Effector memory CD8-positive, alpha-beta T cell (primary cell): ENCODE results near the gene TK1.

Source experiments
- ATAC-seq: fragments of 150-1000 bp; cut with Tn5 transposase; replicated peaks from 2 replicates; pipeline ENCODE4 v1.10.0; 2021; ENCODE audit warnings: mild to moderate bottlenecking, moderate library complexity
- DNase-seq, 3 experiments: peaks; one replicate each; pipeline ENCODE4 v3.0.0; 2021
- H3K27ac Mint-ChIP-seq, 2 donors: one replicate each; pipeline ENCODE4 v1.8.0; 2022; ENCODE audit warnings: mild to moderate bottlenecking in 2 of 2, mixed read lengths in 2 of 2, moderate library complexity in 2 of 2
- H3K27me3 Mint-ChIP-seq, 2 donors: one replicate each; pipeline ENCODE4 v1.8.0; 2022; ENCODE audit warnings: mixed read lengths in 2 of 2
- H3K36me3 Mint-ChIP-seq: one replicate; pipeline ENCODE4 v1.8.0; 2022; ENCODE audit warnings: mild to moderate bottlenecking, moderate library complexity, mixed read lengths; ENCODE audit not compliant: insufficient read depth
- H3K4me1 Mint-ChIP-seq, 2 donors: one replicate each; pipeline ENCODE4 v1.8.0; 2022; ENCODE audit warnings: low read depth in 2 of 2, mixed read lengths in 2 of 2
- H3K4me3 Mint-ChIP-seq, 2 donors: one replicate each; pipeline ENCODE4 v1.8.0; 2022; ENCODE audit warnings: mild to moderate bottlenecking in 2 of 2, mixed read lengths in 2 of 2, moderate library complexity in 2 of 2
- H3K9me3 Mint-ChIP-seq, 2 donors: one replicate each; pipeline ENCODE4 v1.8.0; 2022; ENCODE audit warnings: mixed read lengths in 2 of 2

Gene TK1

GRCh38 chr17:78134899-78135385 lies 51.9 kb downstream of the TK1 start:
- peaks cover 85% of the 10 kb centered on the region for H3K36me3 Mint-ChIP-seq
- peak overlapping the region; percentile 99 to 100 for H3K4me3 Mint-ChIP-seq
- H3K27me3 Mint-ChIP-seq: no peaks in the 10 kb centered on the region
- H3K4me1 Mint-ChIP-seq: peaks cover 59 to 71% of the 10 kb centered on the region in 2 donors
- ATAC-seq (no peak), DNase-seq (no peak)
- no peaks in the 10 kb centered on the region for H3K9me3 Mint-ChIP-seq
- peak overlapping the region in 1 of 2 donors; percentile 99 for H3K27ac Mint-ChIP-seq

DNA sequence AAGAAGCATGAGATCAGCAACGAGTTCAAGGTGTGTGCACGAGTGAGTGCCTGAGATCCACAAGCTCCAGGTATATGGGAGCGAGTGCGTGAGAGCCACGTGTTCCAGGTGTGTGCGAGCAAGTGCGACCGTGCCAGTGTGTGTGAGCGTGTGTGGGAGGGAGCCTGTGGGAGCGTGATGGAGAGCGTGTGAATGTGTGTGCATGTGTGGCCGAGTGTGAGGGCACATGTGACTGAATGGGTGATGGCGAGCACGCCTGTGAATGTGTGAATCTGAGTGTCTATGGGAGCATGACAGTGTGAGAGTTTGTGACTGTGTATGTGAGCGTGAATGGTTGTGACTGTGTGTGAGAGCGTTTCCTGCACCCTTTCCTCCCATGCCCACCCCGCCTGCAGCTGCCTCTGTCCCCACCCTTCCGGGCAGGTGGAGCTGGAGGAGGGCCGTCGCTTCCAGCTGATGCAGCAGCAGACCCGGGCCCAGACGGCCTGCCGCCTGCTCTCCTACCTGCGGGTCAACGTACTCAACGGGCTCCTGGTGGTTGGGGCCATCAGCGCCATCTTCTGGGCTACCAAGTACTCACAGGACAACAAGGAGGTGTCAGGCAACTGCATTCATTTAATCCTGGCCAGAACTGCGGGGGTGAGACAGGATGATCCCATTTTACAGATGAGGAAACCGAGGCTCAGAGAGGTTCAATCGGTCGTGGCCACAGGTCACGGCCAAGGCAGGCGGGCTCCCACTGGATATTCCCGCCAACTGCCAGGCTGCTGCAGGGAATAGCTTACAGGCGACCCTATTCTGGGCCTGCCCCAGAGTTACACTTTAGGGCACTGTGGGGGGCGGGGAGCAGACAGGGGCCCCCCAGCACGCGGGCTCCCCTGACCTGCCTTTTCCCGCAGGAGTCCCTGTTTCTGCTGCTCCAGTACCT lies 52.6 kb downstream of the TK1 start:
- Mint-ChIP-seq H3K4me1 (peaks cover 62 to 74% of the 10 kb centered on the region in 2 donors), H3K27ac (peak overlapping the region; percentile 60 to 99), H3K36me3 (peaks cover 90% of the 10 kb centered on the region), H3K27me3 (no peaks in the 10 kb centered on the region), H3K4me3 (peak overlapping the region; percentile 99 to 100), H3K9me3 (no peaks in the 10 kb centered on the region)
- DNase-seq (peak; percentile 73 to 77 (median 76)), ATAC-seq (peak; percentile 27)

GRCh38 chr17:78133179-78133951 lies 53.5 kb downstream of the TK1 start:
- Mint-ChIP-seq H3K27ac (peak overlapping the region; percentile 83 to 99), H3K4me1 (peaks cover 59 to 71% of the 10 kb centered on the region in 2 donors), H3K4me3 (peak overlapping the region; percentile 99 to 100), H3K36me3 (peaks cover 92% of the 10 kb centered on the region), H3K27me3 (no peaks in the 10 kb centered on the region), H3K9me3 (no peaks in the 10 kb centered on the region)
- DNase-seq (no peak), ATAC-seq (no peak)

DNA sequence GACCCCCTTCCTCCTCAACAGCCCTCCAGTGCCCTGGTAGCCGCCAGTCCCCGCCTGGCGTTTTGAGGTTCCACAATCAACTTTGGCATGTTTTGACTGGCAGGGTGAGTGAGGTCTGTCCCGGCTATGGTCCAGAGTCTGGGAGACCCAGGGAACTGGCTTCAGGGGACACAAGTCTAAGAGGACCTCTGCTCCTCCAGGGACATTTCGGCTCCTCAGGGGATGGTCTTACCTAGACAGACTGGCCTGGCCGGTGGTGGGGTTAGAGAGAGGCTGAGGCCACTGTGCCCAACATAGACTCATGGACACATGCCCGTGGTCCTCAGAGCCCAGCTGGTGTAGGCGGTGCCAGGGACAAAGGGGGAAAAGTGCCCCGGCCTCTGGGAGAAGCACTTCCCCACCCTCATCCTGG lies 54.1 kb downstream of the TK1 start:
- DNase-seq (no peak), ATAC-seq (no peak)
- Mint-ChIP-seq H3K9me3 (no peaks in the 10 kb centered on the region), H3K36me3 (peaks cover 92% of the 10 kb centered on the region), H3K4me1 (peaks cover 53 to 65% of the 10 kb centered on the region in 2 donors), H3K27me3 (no peaks in the 10 kb centered on the region), H3K27ac (peak overlapping the region; percentile 83 to 99), H3K4me3 (peak overlapping the region; percentile 99 to 100)

DNA sequence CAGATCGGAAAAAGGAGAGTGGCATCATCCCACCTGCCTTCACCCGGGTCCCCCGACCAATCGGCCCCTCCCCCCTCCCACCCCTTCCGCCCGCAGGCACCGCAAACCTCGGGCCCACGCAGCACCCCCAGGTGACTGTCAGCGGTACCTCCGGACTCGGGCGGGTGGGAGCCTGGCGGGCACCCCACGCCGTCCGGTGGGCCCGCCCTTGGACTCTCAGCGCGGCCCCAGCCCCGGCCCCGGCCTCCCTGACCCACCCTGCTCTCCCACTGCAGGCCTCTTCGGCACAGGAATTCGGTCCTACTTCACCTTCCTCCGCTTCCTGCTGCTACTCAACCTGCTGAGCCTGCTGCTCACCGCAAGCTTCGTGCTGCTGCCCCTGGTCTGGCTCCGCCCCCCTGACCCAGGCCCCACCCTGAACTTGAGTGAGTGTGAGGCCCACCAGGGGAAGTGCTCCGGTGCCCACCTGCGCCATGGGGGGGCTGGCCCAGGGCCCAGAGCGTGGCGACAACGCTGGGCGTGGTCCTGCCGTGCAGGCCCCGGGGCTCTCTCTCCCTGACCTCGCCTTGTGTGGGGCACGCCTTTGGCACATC lies 54.7 kb downstream of the TK1 start:
- Mint-ChIP-seq H3K4me1 (peaks cover 53 to 61% of the 10 kb centered on the region in 2 donors), H3K27ac (peak overlapping the region; percentile 83 to 99), H3K9me3 (no peaks in the 10 kb centered on the region), H3K36me3 (peaks cover 92% of the 10 kb centered on the region), H3K4me3 (peak overlapping the region; percentile 99 to 100), H3K27me3 (no peaks in the 10 kb centered on the region)
- peak; percentile 18 for ATAC-seq
- DNase-seq: peak; percentile 62 to 74 (median 74)

DNA sequence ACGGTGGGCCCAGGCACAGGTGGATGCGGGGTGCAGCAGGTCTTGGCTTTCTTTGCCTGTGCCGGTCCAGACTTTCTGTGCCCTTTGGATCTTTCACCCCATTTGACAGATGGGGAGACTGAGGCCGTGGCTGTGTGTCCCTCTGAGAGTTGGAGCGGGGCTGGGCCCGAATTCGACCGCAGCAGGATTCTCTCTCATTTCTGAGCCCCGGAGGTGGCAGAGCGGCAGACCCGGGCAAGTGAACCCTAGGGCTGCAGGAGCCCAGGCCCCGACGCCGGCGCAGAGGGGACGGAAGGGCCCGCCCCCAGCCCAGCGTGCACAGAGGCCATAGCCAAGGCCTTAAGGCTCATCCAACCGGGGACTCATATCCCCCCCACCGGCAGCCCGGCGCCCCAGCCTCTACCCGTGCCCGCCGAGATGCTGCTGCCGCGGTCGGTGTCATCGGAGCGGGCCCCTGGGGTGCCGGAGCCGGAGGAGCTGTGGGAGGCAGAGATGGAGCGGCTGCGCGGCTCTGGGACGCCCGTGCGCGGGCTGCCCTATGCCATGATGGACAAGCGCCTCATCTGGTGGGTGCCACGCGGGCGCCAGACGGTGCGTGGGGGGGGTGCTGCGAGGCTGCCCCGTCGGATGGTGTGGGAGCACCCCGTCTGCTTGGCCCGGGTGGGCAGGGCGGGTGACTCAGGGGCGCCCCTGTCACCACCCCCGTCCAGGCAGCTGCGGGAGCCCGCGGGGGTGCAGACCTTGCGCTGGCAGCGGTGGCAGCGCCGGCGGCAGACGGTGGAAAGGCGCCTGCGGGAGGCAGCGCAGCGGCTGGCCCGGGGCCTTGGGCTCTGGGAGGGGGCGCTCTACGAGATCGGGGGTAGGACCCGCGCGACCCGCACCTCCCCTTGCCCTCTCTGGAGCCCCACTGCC lies 55.4 kb downstream of the TK1 start:
- peaks cover 92% of the 10 kb centered on the region for H3K36me3 Mint-ChIP-seq

DNA sequence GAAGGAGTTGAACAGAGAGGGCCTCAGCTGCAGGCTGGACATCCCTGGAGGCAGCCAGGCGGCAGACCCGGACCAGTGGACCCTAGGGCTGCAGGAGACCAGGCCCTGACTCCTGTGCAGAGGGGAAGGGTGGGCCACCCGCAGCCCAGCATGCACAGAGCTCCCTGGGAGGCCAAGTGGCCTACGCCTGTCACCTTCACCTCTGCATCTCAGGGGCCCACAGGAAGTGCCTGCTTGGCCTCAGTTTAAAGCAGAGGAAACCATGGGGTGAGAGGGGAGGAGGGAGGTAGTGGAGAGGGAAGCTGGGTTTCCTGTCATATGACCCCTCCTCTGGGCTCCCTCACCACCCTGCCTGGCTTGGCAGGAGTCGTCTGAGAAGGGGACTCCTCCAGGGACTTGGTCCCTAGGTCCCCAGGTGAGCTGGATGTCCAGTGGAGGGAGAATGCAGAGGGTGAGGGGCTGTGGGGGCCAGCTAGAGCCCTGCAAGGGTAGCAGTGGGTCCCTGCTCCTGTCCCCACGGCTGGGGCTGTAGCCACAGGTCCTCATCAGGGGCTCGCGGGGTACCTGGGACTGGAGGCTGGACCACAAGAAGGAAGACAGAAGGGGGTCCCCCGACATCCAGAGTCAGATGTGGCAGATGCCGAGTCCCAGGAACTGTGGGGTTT lies 56.3 kb downstream of the TK1 start, which contains the start of gene TMC8:
Gene TMC8, plus strand, starts transcription at position 335 of the 665 bp plus-strand sequence. CDS start 818 bp downstream, outside the sequence.
- Mint-ChIP-seq H3K27me3 (no peaks in the 10 kb centered on the region), H3K9me3 (no peaks in the 10 kb centered on the region), H3K4me1 (peaks cover 50 to 59% of the 10 kb centered on the region in 2 donors), H3K4me3 (peak within 1 kb of the TSS; percentile 99 to 100), H3K36me3 (peaks cover 92% of the 10 kb centered on the region), H3K27ac (peak within 1 kb of the TSS; percentile 96 to 99)
- DNase-seq (peak; percentile 80 to 86 (median 83)), ATAC-seq (peak; percentile 64)

More for the DNA sequence above, 55.4 kb downstream of the TK1 start:
- Mint-ChIP-seq H3K27ac (peak overlapping the region; percentile 96 to 99), H3K4me3 (peak overlapping the region; percentile 99 to 100), H3K9me3 (no peaks in the 10 kb centered on the region), H3K4me1 (peaks cover 55 to 64% of the 10 kb centered on the region in 2 donors), H3K27me3 (no peaks in the 10 kb centered on the region)
- ATAC-seq (peak; percentile 1), DNase-seq (peak in 2 of 3 experiments; percentile 41 to 46)

DNA sequence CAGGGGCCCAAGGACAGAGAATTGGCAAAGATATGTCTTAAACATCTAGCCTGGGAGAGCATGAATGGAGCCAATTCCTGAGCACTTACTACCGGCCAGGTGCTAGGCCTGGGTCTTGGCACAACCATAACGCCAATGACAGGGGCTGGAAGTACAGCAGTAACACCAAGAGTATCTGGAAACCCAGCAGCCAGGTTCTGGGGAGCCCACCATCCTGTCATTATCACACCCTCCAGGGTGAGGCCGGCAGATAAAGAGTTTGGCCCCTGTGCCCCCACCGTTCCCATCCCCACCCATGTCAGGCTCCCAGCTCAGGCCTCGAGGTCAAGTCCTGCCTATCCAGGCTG lies 56.8 kb downstream of the TK1 start:
- H3K36me3 Mint-ChIP-seq: peaks cover 92% of the 10 kb centered on the region
- peak overlapping the region; percentile 99 to 100 for H3K4me3 Mint-ChIP-seq
- H3K9me3 Mint-ChIP-seq: no peaks in the 10 kb centered on the region
- peak in 1 of 3 experiments; percentile 20 for DNase-seq
- H3K27ac Mint-ChIP-seq: peak overlapping the region; percentile 96 to 99
- H3K4me1 Mint-ChIP-seq: peaks cover 48 to 57% of the 10 kb centered on the region in 2 donors
- H3K27me3 Mint-ChIP-seq: no peaks in the 10 kb centered on the region
- no peak for ATAC-seq

DNA sequence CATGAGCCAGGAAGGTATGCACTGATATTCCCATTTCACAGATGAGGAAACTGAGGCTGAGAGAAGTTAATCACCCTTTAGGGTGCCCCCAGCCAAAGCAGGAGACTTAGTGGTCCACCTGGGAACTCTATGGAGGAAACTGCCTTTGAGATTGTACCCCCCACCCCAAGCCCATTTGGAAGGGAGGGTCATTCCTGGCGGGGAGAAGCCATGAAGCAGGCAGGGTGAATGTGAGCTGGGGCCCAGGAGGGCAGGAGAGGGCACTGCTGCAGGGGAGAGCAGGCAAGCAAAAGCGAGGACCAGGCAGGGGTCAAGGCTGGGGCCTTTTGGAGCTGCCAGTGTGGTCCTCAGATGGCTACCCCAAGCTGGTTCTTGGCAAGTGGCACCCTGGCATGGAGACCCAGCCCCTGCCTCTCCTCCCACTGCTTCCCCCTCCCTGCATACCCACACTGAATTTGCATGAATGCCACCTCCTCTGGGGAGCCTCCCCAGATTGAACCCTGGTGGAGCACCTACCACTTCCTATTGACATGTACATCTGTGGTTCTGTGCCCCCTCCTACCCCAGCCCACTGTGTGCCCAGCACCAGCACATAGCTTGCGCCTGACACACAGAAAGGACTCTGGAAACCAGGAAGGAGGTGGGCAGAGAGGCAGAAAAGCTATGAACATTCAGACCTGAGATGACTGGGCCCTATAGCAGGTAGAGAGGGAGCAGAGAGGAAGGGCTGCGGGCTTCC lies 57.3 kb downstream of the TK1 start:
- ATAC-seq (no peak), DNase-seq (peak; percentile 41 to 48 (median 42))
- peak overlapping the region; percentile 99 to 100 for H3K4me3 Mint-ChIP-seq
- H3K9me3 Mint-ChIP-seq: no peaks in the 10 kb centered on the region
- H3K27ac Mint-ChIP-seq: peak overlapping the region; percentile 96 to 99
- H3K4me1 Mint-ChIP-seq: peaks cover 47 to 60% of the 10 kb centered on the region in 2 donors
- H3K36me3 Mint-ChIP-seq: peaks cover 92% of the 10 kb centered on the region
- no peaks in the 10 kb centered on the region for H3K27me3 Mint-ChIP-seq

GRCh38 chr17:78128551-78129350 lies 58.1 kb downstream of the TK1 start, which contains the start of gene TMC6:
TSS of gene TMC6 (minus strand) at chr17:78128755. CDS start at chr17:78126832, 1,923 bp downstream.
- Mint-ChIP-seq H3K27ac (peak within 1 kb of the TSS; percentile 96 to 99), H3K4me3 (peak within 1 kb of the TSS; percentile 99 to 100), H3K36me3 (peaks cover 92% of the 10 kb centered on the region), H3K9me3 (no peaks in the 10 kb centered on the region), H3K4me1 (peaks cover 46 to 56% of the 10 kb centered on the region in 2 donors), H3K27me3 (no peaks in the 10 kb centered on the region)
- DNase-seq (peak; percentile 62 to 64 (median 63)), ATAC-seq (peak; percentile 28)
